Right atrium auricular region (tissue), 2 donors: ENCODE data around the gene EXOC4. TPM values are rescaled to one million over a fixed set of nuclear protein-coding genes. Genes with fewer than 3 reads are reported as not detected.

Source experiments
- DNase-seq: peaks from one replicate; pipeline ENCODE4 v3.0.0-alpha.2; 2019; ENCODE audit warnings: low spot score
- H3K27ac ChIP-seq, 2 donors: fragments of 200-600 bp; sonication (generic); 1 replicate in 1 of 2; 2 replicates in 1 of 2; pipeline ENCODE4 v1.5.1; 2016 to 2019
- H3K27me3 ChIP-seq, 2 donors: fragments of 200-600 bp; sonication (generic); one replicate each; pipeline versions ENCODE4 v1.5.1 to v1.6.0; 2017 to 2019
- H3K36me3 ChIP-seq: fragments of 200-600 bp; sonication (generic); one replicate; pipeline ENCODE4 v1.5.1; 2016
- H3K4me1 ChIP-seq, 2 donors: fragments of 200-600 bp; sonication (generic); one replicate each; pipeline versions ENCODE4 v1.5.1 to v1.6.0; 2017 to 2019
- H3K4me3 ChIP-seq, 2 donors: fragments of 200-600 bp; sonication (generic); 1 replicate in 1 of 2; 2 replicates in 1 of 2; pipeline ENCODE4 v1.5.1; 2017 to 2019; ENCODE audit warnings: mild to moderate bottlenecking in 1 of 2, moderate library complexity in 1 of 2
- H3K9me3 ChIP-seq, 2 donors: fragments of 200-600 bp; sonication (generic); one replicate each; pipeline ENCODE4 v1.5.1; 2019
- total RNA-seq, 2 donors: library from RNA; depleted of rRNA; stranded (reverse); fragments of >200 nt; gene quantifications; one replicate each; pipeline ENCODE4 v1.1.0, GENCODE V29; 2016
- TF ChIP-seq, protein P1 (sequence below), 2 donors: fragments of 200-600 bp; sonication (generic); IDR thresholded peaks; one replicate each; pipeline ENCODE4 v1.5.1; 2019; ENCODE audit warnings: antibody characterized with exemption in 2 of 2

The EXOC4 gene
- total RNA-seq, 2 donors from 2014 or later: 24.7 to 30.6 TPM

GRCh38 chr7:133790911-133791310, 538.0 kb downstream of the EXOC4 start:
- Histone ChIP-seq H3K27ac (no peak overlapping the region), H3K4me1 (peaks cover 0 to 12% of the 10 kb centered on the region in 2 donors), H3K36me3 (no peaks in the 10 kb centered on the region), H3K27me3 (no peaks in the 10 kb centered on the region), H3K9me3 (no peaks in the 10 kb centered on the region), H3K4me3 (no peak overlapping the region)
- TF ChIP-seq, protein P1, sequence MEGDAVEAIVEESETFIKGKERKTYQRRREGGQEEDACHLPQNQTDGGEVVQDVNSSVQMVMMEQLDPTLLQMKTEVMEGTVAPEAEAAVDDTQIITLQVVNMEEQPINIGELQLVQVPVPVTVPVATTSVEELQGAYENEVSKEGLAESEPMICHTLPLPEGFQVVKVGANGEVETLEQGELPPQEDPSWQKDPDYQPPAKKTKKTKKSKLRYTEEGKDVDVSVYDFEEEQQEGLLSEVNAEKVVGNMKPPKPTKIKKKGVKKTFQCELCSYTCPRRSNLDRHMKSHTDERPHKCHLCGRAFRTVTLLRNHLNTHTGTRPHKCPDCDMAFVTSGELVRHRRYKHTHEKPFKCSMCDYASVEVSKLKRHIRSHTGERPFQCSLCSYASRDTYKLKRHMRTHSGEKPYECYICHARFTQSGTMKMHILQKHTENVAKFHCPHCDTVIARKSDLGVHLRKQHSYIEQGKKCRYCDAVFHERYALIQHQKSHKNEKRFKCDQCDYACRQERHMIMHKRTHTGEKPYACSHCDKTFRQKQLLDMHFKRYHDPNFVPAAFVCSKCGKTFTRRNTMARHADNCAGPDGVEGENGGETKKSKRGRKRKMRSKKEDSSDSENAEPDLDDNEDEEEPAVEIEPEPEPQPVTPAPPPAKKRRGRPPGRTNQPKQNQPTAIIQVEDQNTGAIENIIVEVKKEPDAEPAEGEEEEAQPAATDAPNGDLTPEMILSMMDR (IDR thresholded peaks at IDR 0.05): no peak
- no peak for DNase-seq

GRCh38 chr7:133794479-133794878, 541.6 kb downstream of the EXOC4 start:
- Histone ChIP-seq H3K9me3 (no peaks in the 10 kb centered on the region), H3K36me3 (no peaks in the 10 kb centered on the region), H3K4me3 (no peak overlapping the region), H3K4me1 (peaks cover 0 to 12% of the 10 kb centered on the region in 2 donors), H3K27ac (no peak overlapping the region), H3K27me3 (no peaks in the 10 kb centered on the region)
- TF ChIP-seq, protein P1 (IDR thresholded peaks at IDR 0.05): no peak
- no peak for DNase-seq

DNA sequence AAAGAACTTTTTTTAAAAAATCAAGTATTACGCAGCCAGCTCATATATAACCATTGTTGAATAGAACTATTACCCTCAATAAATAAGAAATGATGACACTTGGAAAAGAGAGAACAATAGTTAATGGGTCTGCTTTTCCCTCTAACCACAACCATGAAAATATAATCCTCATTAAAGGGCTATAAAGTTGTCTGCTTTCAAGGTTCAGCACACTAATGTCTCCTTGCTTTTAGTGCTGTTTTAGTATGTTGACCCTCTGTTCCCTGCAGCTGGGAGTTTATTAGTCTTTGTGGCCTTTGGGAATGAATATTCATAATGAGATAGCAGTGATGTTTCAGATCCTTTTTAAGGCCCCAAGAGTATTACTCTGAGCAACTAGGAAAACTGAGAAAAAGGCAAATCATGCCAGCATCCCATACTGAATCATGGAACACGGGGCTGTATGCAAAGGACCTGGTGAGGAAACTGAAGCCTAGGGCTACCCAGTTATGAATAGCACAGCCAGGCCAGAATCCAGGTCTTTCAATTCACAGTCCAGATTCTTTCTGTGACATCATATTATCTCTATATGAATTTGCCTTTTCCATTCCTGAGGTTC, 542.3 kb downstream of the EXOC4 start:
- Histone ChIP-seq H3K27me3 (no peaks in the 10 kb centered on the region), H3K4me1 (peaks cover 0 to 12% of the 10 kb centered on the region in 2 donors), H3K4me3 (no peak overlapping the region), H3K27ac (no peak overlapping the region), H3K36me3 (no peaks in the 10 kb centered on the region), H3K9me3 (no peaks in the 10 kb centered on the region)
- TF ChIP-seq, protein P1 (IDR thresholded peaks at IDR 0.05): no peak
- no peak for DNase-seq

DNA sequence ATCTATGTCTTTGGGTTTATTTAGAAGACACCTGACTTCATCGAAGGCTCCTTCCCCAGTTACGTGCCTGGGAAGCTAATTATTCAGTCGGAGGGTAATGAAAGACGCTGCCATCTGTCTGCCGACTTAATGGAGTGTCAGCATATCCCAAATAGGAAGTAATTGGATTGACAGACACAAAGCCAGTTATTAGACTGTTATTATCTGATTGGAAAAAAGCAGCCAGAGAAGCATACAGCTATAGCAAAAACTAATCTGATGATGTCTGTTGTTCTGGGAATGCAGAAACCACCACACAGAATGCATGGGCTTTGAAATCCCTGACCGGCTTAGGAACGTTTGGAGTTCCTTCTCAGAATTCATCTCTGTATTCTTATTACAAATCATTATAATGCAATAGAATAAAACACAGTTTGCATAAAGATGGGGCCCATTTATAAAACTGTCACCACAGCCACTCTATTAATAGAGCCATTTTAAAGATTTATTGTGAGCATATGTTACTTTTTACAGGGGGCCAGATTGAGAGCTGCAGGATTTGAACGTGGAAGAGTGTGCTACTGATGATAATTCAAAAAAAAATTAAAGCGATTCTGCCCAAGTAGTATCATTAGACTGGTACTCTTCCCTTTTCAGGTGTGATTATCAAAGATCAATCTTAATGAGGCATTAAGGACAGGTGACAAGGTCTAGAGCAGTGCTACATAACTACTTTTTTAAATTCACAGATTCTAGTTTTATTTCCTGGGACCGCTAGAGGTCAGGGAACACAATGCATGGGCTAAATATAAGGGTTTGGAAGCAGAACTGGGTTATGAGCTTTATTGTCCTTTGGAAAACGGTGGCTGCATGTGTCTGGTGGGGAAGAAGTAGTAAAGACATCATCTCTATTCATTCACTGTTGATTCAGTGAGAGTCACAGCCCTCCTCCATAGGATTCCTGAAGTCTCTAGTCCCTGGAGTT, 544.2 kb downstream of the EXOC4 start:
- Histone ChIP-seq H3K4me3 (no peak overlapping the region), H3K36me3 (no peaks in the 10 kb centered on the region), H3K27me3 (no peaks in the 10 kb centered on the region), H3K9me3 (no peaks in the 10 kb centered on the region), H3K4me1 (peaks cover 0 to 12% of the 10 kb centered on the region in 2 donors), H3K27ac (no peak overlapping the region)
- DNase-seq: no peak
- TF ChIP-seq, protein P1 (IDR thresholded peaks at IDR 0.05): no peak

DNA sequence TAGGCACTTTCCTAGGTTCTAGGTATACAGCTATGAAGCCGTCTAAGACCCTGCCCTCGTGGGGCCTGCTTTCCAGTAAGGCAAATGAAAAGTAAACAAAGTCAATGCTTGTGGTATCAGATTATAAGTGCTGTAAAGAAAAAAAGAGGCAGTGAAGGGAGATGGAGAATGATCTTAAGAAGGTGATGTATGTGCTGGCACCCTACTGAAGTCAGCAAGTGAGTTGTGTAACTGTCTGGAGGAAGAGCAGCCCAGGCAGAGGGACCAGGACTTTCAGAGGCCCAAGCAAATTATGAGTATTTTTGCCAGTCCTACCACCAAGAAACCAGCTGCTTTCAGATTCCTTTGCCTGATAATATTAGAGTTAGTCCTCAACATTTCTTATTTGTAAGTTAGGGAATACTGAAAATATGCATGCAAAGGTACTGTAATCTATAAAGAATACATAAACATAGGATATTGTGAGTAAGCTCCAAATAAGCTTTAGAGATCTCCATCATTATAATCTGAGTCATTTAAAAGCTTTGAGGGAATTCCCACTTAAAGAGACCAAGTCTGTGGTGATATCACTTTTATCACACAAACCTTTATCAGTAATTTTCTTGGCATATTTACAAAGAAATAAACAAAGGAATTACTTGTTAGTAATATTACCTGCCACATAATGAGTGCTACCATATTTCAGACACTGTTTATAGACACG, 545.1 kb downstream of the EXOC4 start:
- DNase-seq: no peak
- Histone ChIP-seq H3K9me3 (no peaks in the 10 kb centered on the region), H3K4me1 (peaks cover 0 to 12% of the 10 kb centered on the region in 2 donors), H3K4me3 (no peak overlapping the region), H3K27ac (no peak overlapping the region), H3K27me3 (no peaks in the 10 kb centered on the region), H3K36me3 (no peaks in the 10 kb centered on the region)
- TF ChIP-seq, protein P1 (IDR thresholded peaks at IDR 0.05): no peak
